HG02870 (cell line): ENCODE results near the gene TMEM248.
"Not testable (repeated sequence)": the region's sequence is repeated elsewhere in the genome, so short reads cannot be mapped to it uniquely, and the experiment has no call there.

Source experiments
- ATAC-seq: cut with Tn5 transposase; IDR thresholded peaks from one replicate; pipeline ENCODE4 v1.9.1; 2021; ENCODE audit warnings: mild to moderate bottlenecking, moderate library complexity; ENCODE audit not compliant: unreplicated experiment

TMEM248 gene, protein sequence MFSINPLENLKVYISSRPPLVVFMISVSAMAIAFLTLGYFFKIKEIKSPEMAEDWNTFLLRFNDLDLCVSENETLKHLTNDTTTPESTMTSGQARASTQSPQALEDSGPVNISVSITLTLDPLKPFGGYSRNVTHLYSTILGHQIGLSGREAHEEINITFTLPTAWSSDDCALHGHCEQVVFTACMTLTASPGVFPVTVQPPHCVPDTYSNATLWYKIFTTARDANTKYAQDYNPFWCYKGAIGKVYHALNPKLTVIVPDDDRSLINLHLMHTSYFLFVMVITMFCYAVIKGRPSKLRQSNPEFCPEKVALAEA

DNA sequence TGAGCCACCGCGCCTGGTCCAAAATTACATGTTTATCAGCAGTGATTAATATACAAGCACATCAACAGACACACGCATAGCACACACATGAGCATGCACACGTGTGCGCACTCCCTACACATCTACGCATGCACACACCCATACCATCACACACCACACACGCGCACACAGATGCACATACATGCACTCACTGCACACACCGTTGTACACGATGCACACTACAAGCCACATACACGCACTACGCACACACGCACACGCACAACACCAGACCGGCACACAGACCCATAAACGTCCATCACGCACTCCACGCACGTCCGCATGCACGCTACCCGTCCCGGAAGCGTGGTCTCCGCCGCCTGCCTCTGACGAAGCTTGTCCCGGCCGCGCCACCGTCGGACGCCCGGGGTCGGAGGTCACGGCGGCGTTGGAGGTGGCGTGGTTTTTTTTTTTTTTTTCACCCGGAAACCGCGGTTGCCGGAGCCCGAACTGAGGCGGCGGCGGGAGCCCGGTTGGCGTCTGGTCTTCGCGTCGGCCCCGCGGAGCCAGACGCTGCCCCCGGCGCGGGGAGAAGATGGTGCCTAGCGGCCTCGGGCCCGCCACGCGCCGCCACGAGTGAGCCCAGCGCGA lies at the start of gene TMEM248:
Gene TMEM248 (plus strand): TSS at position 457 of the 627 bp plus-strand sequence. CDS start 20,641 bp downstream, outside the sequence.
- ATAC-seq: peak; percentile 70

DNA sequence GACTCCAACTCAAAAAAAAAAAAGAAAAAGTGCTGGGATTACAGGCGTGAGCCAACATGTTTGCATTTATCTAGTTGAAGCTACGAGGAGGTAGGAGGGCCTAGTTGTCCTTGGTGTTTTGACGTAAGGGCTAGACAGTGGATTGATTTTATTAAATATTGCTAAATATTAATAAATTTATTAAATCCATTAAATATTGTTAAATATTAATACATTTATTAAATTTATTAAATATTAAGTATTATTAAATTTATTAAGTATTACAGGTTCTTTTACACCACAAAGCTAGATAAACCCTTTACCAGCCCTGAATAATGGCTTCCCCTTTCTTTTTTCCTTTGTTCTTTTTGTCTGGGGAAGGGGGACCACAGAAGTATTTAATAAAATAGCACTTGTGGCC lies 47.5 kb upstream of the TMEM248 start:
- ATAC-seq: no peak

DNA sequence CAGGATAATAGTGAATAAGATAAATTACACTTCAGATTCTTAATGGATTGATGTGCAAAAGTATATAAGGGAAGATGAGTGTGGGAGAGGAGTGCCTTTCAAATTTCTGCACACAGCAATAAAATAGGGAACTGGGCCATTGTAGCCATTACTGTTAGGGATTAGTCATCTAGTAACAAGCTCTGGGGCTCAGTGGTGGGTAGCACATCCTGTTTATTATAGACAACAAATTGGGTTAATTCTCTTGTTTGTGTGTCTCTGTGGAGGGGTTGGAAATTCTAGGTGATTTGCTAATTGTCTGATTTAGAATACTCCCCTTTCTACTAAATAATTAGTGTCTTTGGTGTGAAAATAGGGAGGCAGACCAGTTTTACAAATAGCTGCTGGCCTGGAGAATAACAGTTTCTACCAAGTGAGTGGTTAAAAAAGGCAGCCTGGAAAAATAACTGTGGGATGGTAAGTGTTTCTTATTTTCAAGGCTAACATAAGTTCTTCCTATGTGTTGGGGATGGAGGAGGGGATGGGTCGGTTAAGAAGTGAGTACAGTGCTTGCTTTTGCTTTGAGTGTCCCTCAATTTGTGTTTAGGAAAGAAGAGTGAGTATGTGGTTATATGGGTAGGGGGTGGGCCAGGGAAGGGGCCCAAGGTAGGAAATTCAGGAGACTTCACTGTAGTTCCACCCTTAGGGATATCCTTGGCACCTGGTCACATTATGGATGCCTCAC lies 43.3 kb upstream of the TMEM248 start:
- peak; percentile 99 for ATAC-seq

DNA sequence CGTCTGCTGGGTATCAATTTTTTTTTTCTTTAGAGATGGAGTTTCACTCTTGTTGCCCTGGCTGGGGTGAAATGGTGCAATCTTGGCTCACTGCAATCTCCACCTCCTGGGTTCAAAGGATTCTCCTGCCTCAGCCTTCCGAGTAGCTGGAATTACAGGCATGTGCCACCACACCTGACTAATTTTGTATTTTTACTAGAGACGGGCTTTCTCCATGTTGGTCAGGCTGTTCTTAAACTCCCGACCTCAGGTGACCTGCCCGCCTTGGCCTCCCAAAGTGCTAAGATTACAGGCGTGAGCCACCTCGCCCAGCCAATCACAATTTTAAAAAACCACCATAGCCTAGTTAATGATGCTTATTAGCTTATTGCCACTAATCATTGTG lies 42.7 kb upstream of the TMEM248 start:
- not testable (repeated sequence) for ATAC-seq

DNA sequence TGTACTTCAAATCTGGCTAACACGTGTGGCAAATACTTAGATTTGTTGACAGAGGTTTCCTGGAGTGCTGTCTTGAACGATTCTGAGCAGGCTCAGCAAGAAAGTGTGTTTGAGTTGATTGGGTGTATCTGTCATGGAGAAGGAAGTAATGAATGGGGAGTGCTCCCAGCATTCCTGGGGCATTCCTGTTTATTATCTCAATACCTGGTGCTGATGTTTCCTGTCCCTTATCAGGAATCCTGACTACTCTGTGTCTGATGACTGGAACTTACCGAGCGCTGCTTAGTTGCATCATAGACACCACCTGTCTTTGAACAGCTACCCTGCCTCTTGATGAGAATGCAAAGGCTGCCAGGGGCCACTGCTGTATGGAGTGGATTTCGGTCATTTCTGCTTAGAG lies 41.0 kb upstream of the TMEM248 start:
- no peak for ATAC-seq

DNA sequence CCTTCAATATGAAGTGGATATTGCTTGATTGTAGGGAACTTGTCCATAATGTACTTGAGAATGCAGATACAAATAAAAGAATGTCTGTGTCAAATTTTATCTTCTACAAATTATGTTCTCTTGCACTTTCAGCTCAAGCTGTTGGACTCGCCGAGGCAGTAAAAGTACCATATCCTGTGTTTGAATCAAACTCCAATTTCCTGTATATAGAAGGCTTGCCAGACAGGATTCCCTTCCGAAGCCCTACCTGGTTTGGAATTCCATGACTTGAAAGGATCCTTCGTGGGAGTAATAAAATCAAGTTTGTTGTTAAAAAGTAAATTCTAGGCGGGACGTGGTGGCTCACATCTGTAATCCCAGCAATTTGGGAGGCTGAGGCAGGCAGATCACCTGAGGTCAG lies 40.4 kb upstream of the TMEM248 start:
- ATAC-seq: not testable (repeated sequence)

DNA sequence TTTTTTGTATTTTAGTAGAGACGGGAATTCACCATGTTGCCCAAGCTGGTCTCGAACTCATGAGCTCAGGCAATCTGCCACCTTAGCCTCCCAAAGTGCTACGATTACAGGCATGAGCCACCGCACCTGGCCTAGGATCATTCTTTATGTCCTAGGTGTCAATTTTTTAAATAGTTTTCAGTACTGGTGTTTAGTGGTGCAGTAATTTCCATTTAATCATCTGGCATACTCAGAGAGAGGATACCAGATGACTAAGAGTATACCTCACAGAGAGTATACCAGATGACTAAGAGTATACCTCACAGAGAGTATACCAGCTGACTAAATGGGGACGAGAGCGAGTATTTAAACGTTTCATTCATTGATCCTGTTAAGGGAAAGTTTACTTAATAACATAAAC lies 37.3 kb upstream of the TMEM248 start:
- no peak for ATAC-seq

DNA sequence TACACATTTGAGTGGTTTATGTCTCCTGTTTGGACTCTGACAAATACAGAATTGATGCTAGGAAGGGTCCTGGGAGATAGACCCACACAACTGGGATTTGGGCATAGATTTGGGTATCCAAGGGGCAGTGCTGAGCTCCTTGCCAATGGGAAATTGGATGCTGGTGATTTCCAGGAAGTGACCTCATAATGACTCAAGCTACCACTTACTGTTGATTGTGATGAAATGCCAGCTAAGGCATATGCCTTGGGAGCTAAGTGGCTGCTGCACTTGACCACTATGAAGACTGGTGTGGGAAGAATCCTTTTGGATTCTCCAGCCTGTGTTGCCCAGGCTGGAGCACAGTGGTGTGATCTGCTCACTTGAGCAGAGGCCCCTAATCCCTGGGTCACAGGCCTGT lies 36.5 kb upstream of the TMEM248 start:
- ATAC-seq: not testable (repeated sequence)

DNA sequence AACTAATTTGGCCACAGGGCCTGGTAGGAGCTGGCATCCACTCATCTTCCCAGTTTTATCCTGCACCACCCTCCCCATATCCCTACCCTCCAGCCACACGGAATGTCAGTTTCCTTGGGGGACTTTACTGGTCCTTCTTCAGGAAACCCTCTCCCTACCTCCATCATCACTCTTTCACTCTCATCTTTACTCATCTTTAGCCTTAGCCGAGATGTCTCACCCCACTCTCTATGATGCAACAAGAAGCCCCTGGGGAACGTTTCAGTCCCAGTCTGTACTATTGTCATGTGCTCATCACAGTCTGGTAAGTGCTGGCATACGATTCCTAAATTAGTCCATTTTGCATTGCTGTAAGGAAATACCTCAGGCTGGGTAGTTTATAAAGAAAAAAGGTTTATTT lies 34.9 kb upstream of the TMEM248 start:
- peak; percentile 74 for ATAC-seq

DNA sequence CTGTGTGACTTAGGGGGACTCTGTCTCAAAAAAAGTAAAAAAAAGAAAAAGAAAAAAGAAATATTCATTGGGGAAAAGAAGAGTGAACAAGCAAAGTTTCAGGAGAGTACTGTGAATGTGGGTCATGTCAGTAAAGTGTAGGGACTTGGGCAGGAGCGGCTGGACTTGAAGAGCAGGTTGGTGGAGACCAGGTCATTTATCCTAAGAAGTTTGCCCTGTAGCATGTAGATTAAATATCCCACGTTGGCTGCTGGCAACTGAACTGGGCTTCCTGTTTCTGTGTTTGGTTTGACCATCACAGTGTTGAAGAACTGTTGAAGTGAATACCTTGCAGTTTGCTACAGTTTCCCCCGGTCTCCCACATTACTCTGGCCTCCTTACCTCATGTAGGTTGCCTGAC lies 32.8 kb upstream of the TMEM248 start:
- not testable (repeated sequence) for ATAC-seq

DNA sequence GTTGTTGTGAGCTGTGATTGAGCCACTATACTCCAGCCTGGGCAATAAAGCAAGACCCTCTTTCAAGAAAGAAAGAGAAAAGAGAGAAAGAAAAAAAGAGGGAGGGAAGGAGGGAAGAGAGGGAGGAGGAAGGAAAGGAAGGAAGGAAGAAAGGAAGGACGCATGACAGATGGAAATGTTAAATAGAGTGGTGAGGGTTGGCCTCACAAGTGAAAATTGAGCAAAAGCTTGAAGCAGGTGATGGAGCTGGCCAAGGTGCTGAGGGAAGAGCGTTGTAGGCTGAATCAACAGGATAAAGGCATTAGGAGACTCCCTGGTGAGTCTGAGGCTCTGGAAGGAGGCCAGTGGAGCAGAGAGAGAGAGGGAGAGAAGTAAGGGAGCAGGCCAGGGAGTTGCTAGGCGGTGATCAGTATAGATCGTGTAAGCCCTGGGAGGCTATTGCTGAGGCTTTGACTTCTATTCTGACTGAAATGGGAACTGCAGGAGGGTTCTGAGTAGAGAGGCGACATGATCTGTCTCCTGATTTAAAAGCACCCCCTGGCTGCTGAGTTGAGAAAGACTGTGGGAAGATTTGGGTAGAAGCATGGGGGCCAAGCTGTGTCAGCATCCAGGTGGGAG lies 26.5 kb upstream of the TMEM248 start:
- no peak for ATAC-seq

DNA sequence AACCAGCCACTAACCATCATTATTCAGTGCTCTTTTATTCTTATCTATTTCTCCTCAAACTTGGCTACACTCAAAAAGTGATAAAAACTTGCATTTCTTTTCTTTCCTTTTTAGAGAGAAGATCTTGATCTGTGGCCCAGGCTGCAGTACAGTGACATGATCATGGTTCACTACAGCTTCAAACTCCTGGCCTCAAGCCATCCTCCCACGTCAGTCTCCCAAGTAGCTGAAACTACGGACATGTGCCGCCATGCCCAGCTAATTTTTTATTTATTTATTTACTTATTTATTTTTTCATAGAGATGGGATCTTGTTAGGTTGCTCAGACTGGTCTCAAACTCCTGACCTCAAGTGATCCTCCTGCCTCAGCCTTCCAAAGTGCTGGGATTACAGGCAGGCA lies 24.6 kb upstream of the TMEM248 start:
- ATAC-seq: no peak

DNA sequence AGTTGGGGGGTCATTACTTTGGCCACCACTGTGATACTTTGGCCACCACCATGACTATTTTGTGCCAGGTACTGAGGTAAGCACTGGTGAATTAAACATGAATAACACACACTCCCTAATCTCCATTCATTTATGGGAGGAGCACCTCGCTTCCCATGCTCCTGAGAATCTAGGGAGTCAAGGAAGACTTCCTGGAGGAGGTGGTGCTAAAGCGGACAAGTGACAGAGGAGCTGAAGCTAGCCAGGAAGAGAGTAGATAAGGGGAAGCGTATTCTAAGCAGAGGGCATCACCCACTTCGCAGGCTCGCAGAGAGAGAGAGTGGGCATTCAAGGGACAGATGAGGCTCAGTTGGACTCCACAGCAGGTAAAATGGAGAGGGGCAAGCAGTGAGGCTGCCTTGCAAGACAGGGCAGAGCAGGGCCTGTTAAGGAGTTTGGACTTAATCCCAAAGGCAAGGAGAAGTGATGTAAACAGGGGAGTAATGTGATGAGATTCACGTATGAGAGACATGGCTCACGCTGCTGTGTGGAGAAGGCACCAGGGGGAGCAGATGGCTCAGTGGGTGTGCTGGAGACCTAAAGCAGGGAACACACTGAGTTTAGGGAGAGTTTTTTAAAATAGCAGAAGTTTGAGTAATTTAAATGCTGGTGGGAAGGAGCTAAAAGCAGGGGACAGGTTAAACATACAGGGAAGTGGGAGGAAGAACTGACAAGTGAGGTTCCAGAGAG lies 21.3 kb upstream of the TMEM248 start:
- ATAC-seq: no peak

DNA sequence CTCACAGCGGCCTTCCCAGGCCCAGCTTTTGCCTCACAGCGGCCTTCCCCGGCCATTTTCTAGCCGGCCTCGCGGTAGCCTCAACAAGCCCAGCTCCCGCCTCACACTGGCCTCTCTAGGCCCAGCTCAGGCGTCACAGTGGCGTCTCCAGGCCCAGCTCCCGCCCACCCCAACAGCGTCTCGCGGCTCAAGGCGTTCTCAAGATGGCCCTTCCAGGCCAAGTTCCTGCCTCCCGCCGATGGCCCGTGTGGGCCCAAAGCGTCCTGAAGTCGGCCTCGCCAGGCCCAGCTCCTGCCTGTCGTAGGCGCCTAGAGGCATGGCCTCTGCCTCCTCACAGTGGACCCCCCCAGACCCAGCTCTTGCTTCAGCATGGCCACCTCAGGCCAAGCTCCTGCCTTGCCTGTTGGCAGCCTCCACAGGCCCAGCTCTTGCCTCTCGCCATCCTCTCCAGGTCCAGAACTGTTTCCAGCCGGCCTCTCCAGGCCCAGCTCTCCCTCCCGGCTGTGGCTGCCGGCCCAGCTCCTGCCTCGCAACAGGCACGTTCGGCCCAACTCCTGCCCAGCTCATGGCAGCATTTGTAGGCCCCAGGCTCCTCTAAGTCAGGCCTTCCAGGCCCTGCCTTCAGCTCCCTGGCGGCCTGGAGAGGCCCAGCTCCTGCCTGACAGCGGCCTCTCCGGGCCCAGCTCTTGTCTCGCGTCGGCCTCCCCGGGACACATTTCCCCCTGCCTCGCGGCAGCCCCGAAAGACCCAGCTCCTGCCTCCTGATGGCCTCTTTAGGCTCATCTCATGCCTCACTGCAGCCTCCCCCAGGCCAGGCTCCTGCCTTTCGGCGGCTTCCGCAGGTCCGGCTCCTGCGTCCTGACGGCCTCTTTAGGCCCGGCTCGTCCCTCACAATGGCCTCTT lies 18.8 kb upstream of the TMEM248 start:
- ATAC-seq: no peak

DNA sequence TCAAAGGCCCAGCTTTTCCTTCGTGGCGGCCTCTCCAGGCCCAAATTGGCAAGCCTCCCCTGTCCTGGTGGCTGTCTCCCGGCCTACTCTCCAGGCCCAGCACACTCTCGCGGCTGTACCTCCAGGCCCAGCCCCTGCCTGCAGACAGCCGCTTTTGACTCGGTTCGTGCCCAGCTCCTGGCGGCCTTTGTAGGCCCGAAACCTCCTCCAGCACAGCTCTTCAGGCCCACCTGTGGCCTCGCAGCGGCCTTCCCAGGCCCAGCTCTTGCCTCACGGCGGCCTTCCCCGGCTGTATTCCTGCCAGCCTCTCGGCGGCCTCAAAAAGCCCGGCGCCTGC lies 18.2 kb upstream of the TMEM248 start:
- ATAC-seq: no peak

DNA sequence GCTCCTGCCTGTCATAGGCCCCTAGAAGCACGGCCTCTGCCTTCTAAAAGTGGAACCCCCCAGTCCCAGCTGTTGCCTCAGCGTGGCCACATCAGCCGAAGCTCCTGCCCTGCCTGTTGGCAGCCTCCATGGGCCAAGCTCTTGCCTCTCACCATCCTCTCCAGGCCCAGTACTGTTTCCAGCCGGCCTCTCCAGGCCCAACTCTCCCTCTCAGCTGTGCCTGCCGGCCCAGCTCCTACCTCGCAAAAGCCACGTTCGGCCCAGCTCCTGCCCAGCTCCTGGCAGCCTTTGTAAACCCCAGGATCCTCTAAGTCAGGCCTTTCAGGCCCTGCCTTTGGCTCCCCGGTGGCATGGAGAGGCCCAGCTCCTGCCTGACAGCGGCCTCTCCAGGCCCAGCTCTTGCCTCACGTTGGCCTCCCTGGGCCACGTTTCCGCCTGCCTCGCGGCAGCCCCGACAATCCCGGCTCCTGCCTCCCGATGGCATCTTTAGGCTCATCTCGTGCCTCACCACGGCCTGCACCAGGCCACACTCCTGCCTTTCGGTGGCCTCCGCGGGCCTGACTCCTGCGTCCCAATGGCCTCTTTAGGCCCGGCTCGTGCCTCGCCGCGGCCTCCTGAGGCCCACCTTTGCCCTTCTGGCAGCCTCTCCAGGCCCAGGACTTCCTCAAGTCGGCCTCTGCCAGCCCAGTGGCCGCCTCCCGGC lies 17.5 kb upstream of the TMEM248 start:
- ATAC-seq: no peak

DNA sequence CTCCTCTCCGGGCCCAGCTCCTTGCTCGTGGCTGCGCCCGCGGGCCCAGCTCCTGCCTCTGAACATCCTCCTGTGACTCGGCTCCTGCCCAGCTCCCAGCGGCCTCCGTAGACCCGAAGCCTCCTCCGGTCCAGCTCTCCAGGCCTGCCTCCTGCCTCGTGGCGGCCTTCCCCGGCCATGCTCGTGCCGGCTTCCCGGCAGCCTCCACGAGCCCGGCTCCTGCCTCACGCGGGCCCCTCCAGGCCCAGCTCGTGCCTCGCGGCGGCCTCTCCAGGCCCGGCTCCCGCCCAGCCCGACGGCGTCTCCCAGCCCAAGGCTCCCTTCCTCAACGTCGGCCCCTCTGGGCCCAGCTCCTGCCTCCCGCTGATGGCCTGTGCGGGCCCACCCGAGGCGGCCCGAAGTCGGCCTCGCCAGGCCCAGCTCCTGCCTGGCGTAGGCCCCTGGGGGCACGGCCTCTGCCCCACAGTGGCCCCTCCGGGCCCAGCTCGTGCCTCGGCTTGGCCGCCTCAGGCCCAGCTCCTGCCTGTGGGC lies 16.9 kb upstream of the TMEM248 start:
- ATAC-seq: no peak

DNA sequence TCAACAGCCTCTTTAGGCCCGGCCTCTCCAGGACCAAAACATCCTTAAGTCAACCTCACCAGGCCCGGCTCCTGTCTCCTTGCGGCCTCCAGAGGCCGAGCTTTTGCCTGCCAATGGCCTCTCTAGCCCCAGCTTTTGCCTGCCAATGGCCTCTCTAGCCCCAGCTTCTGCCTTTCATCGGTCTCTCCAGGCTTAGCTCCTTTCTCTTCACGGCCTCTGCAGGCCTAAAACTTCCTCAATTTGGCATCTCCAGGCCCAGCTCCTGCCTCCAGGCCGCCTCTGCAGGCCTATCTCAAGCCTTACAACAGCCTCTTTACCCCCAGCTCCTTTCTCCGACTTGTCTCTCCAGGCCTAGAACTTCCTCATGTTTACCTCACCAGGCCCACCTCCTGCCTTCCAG lies 15.7 kb upstream of the TMEM248 start:
- no peak for ATAC-seq

DNA sequence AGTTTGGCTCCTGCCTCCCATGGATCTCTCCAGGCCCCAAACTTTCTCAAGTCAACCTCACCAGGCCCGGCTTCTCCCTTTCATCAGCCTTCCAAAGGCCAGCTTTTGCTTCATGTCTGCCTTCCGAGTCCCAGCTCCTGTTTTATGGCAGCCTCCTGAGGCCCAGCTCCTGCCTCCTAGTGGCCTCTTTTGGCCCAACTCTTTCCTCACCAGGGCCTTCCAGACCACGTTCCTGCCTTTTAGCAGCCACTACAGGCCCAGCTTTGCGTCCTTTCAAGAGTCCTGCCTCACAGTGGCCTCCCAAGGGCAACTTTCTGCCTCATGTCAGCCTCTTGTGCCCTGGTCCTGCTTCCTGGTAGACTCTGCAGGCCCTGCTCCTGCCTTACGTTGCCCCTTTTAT lies 15.3 kb upstream of the TMEM248 start:
- ATAC-seq: no peak
